Fibroblast of lung (primary cell): ENCODE data around the gene TTC3.

Experiments
- EZH2 ChIP-seq: IDR thresholded peaks from 2 replicates; pipeline ENCODE4 v1.5.1; 2012; ENCODE audit warnings: low read length, control low read depth, mild to moderate bottlenecking; ENCODE audit errors: missing control alignments
- TF ChIP-seq, protein P1 (sequence below), 2 donors: IDR thresholded peaks in 1 of 2; conservative IDR thresholded peaks in 1 of 2; 1 replicate in 1 of 2; 2 replicates in 1 of 2; pipeline ENCODE4 v1.5.1; 2011 to 2012; ENCODE audit warnings: low read length in 2 of 2, control low read depth in 1 of 2, inconsistent platforms in 1 of 2, low read depth in 1 of 2, mild to moderate bottlenecking in 1 of 2

DNA sequence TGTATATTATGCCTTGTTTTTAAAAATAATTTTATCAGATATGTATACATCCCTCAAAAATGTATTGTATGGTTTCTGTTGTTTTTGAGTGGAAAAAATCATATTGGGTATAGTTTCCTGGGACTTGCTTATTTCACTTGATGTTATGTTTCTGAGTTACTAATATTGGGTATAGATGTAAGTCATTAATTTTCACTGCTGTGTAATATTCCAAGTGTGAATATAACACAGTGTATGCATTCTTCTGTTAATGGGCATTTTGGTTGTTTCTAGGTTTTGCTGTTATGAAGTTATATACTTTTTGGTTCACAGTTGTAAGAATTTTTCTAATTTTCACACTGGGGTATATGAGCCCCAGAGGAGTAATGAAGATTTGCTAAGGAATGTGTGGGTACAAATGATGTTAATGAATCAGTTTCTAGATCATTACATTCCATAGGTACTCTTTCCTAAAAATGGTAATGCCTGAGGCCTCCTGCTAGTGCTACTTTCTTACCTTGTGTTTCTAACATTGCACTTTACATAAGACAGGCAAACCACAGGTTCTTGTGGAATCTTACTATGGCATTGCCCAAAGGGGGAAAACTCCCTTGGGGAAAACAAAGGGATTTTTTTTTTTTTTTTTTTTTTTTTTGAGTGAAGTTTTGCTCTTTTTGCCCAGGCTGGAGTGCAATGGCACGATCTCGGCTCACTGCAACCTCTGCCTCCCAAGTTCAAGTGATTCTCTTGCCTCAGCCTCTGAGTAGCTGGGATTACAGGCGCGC, 3.2 kb downstream of the TTC3 start:
- TF ChIP-seq, protein P1, sequence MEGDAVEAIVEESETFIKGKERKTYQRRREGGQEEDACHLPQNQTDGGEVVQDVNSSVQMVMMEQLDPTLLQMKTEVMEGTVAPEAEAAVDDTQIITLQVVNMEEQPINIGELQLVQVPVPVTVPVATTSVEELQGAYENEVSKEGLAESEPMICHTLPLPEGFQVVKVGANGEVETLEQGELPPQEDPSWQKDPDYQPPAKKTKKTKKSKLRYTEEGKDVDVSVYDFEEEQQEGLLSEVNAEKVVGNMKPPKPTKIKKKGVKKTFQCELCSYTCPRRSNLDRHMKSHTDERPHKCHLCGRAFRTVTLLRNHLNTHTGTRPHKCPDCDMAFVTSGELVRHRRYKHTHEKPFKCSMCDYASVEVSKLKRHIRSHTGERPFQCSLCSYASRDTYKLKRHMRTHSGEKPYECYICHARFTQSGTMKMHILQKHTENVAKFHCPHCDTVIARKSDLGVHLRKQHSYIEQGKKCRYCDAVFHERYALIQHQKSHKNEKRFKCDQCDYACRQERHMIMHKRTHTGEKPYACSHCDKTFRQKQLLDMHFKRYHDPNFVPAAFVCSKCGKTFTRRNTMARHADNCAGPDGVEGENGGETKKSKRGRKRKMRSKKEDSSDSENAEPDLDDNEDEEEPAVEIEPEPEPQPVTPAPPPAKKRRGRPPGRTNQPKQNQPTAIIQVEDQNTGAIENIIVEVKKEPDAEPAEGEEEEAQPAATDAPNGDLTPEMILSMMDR (conservative IDR thresholded peaks at IDR 0.05 in 1 of 2, IDR thresholded peaks at IDR 0.05 in 1 of 2; ENCODE audit: low read depth in 1 of 2, low read length in 2 of 2), result no peak
- no peak for TF ChIP-seq EZH2
